ENCODE results near the gene APOBEC3G.

APOBEC3G gene

DNA sequence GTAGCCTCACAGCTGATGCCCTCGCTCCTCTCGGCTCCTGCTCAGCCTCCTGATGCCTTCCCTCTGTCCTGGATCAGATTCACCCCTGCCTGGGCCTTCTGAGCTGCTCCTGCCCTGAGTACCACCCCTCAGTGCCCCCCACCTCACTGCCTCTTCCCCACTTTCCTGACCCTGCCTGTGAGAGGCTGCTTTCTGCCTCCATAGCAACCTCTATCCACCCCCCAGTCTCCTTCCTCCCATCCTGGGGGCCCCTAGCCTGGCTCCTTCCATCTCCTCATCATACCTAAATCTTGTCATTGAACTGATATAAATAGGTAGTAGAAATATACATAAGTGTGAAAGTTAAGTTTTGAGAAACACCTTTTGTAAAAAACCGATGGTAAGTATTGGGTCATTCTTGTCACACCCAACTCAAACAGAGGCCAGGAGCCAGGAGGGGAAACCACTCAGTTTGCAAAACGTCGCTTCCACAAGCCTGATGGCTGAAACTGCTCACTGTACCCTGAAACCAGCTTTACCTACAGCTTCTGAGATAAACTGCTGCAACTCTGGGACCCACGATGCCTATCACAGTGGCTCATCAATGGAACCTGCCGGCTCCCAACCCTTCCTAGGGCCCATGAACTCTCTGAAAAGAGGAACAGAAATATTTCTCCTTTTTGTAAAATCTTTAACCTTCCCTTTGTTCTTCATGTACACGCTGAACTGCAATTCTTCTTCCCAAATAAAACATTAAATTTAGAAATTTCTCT is 15.2 kb downstream of the APOBEC3G start:
- DNase-seq, result no peak

DNA sequence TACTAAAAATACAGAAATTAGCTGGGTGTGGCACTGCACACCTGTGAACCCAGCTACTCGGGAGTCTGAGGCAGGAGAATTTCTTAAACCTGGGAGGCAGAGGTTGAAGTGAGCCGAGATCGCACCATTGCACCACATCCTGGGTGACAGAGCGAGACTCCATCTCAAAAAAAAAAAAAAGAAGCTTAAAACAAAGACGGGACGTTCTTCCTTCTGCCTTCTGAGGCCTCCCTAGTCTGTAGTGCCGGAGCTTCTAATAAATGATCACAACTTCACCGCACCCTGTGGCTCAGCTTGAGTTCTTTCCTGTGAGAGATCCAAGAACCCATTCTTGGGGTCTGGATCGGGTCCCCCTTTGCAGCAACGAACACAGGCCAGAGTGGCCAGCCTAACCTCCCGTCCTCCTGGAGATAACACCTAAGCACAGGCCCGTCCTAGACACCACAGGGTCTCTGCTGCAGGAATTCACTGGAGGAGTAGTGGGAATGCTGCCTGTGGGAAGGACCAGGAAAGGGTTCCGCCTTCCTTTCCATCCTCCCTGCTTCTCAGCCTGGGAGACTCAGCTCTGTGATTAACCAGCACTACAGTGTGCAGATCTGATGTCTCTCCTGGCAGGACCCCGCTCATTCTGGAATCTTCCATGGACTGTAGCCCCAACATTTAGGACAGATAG is 17.8 kb downstream of the APOBEC3G start:
- no peak for DNase-seq

DNA sequence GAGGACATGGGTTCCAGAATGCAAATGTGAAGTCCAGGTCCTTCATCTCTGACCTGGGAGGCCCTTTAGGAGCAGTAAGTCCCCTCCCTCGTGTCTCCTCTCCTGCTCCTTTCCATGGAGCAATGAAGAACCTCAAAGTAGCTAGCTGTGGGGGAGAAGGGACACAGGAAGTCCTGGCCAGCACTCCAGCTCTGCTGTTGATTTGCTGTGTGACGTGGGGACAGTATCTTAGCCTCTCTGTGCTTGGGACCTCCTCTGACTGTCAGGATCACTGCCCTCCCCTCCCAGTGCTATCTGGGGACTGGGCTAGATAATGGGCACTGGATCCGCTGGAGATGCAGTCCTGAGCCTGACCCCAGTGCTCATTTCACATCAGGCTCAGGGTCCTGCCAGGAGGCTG is 18.9 kb downstream of the APOBEC3G start:
- DNase-seq, result no peak

DNA sequence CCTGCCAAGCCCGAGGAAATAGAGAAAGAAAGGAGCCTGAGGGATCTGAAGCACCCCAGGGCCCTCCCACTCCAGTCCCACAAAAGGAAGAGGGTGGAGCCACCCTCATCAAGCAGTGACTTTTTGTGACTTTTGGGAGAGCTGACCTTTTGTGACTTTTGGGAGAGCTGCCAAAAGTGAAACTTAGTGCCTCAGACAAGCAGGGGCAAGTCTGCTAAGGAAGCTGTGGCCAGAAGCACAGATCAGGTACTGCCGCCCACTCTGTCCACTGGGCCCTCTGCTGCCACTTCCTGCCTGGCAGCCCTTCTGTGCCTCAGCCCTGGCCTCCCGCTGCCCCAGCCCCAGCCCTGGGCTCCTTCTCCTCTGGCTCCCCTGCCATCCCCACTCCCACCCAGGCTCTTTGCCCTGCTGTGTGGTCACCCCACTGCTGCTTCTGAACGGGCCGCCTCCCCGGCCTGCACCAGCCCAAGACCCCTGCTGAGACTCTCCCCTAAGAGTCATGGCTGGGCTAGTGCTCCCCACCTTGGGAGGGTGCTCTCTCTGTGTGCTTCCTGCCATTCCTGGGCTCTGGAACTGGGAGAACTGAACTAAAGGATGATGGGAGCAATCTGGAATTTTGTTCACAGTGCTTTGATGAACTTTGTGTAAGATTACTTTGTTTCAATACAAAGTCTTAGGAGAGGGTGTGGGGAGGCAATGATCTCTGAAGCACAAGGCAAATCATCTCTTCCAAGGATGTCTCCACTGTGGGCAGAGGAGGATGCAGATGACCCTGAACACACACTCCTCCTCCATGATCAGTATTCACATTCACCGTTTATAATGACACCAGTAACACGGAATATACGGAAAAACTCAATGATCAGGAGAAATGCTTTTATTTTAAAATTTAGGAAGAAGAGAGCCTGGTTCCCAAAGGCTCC is 20.3 kb downstream of the APOBEC3G start, which contains the start of gene APOBEC3H:
TSS of gene APOBEC3H (plus strand) at position 147 of the 923 bp plus-strand sequence. CDS start 3,035 bp downstream, outside the sequence.
- DNase-seq, result no peak

DNA sequence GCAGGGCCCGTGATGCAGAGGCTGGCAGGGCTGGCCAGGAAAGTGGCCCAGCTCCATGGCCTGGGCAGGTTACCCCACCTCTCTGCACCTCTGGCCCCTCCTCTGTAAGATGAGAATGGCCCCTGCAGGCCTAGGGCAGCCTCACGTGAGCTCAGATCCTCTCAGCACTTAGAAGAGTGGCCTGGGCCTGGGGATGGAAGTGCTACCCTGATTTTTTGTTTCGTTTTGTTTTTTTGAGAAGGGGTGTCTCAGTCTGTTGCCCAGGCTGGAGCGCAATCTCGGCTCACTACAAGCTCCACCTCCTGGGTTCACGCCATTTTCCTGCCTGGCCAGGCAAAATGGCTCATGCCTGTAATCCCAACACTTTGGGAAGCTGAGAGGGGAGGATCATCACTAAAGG is 21.0 kb downstream of the APOBEC3G start:
- no peak for DNase-seq

DNA sequence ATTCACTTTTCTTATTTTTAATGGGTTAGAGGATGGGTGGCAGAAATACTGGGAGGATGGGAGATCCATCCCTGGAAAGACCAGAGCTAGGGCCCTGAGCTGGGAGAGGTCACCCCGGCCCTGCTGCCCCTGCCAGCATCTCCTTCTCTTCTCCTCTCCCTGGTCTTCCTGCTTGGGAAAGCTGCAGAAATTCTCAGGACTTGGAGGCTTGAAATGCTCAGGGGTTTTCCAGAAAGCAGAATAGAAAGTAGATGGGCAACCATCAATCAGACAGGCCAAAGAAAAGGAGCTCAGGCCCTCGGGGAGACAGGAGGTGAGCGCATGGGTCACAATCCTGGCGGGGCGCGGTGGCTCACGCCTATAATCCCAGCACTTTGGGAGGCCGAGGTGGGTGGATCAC is 21.5 kb downstream of the APOBEC3G start:
- no peak for DNase-seq

DNA sequence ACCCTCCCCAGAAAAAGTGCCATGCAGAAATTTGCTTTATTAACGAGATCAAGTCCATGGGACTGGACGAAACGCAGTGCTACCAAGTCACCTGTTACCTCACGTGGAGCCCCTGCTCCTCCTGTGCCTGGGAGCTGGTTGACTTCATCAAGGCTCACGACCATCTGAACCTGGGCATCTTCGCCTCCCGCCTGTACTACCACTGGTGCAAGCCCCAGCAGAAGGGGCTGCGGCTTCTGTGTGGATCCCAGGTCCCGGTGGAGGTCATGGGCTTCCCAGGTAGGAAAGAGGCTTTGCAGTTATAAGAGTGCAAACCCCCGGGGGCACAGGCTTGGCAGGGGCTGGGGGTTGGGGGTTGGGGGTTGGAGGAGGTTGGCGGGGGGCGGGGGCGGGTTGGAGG is 24.2 kb downstream of the APOBEC3G start:
- no peak for DNase-seq

DNA sequence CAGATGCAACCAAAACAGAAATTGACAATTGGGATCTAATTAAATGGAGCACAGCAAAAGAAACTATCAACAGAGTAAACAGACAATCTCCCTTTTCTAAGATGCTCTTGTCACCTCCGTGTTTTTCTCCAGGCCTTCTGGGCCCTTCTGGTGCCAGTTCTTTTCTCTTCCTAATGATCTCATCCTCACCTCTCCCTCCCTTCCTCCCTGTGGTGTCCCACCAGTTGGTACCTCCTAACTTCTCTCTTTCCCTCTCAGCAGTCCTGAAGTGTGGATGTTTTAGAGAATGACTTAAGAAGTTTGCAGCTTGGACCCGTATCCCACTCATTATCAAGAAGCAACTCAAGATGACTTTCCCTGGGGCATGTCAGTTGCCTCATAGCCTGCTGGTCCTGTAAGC is 26.4 kb downstream of the APOBEC3G start:
- DNase-seq, result no peak

DNA sequence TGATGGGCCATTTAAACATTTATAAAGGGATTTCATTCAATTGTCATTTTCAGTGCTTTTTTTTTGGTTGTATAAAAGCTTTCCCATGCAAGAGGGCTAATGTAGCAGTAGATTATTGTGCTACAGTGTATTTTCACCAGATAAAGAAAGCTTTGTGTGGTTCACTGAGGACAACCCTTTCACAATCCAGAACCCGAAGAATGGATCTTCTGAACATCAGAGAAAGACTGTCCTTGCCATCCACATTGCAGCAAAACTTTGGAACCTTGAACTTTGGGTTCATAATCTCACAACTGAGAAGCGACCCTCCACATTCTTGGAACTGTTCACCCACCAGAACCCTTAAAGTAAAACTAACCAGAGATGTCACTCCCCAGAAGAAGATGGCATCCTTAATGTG is 29.3 kb downstream of the APOBEC3G start:
- DNase-seq, result no peak

DNA sequence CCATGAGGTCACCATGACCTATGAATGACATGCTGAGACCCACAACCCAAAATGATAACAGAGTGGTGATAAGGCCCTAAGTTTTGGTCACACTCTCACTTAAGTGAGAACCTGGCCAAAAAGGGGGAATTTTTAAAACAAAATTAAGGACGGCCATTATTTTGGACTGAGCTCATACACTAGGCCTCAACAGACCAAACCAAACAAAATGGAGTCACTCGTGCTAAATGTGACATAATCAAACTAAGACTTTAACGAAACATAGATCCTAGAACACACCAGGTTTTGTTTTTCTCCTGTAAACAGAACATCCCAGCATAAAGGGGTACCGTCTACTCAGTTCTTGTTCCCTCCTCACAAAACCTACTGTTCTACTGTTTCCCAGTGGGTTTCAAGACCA is 31.4 kb downstream of the APOBEC3G start:
- DNase-seq, result no peak

DNA sequence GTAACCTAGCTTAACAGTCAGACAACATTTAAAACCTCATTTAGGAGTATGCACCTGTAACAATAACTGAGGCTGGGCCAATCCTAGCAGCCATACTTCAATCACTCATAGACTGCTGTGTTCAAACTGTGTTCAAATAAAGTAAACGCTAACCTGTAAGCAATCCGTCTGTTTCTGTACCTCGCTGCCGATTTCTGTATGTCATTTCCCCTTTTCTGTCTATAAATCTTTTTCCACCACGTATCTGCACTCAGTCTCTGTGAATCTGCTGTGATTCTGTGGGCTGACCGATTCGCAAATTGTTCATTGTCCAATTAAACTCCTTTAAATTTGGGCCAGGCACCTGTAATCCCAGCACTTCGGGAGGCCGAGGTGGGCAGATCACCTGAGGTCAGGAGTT is 32.3 kb downstream of the APOBEC3G start:
- no peak for DNase-seq

DNA sequence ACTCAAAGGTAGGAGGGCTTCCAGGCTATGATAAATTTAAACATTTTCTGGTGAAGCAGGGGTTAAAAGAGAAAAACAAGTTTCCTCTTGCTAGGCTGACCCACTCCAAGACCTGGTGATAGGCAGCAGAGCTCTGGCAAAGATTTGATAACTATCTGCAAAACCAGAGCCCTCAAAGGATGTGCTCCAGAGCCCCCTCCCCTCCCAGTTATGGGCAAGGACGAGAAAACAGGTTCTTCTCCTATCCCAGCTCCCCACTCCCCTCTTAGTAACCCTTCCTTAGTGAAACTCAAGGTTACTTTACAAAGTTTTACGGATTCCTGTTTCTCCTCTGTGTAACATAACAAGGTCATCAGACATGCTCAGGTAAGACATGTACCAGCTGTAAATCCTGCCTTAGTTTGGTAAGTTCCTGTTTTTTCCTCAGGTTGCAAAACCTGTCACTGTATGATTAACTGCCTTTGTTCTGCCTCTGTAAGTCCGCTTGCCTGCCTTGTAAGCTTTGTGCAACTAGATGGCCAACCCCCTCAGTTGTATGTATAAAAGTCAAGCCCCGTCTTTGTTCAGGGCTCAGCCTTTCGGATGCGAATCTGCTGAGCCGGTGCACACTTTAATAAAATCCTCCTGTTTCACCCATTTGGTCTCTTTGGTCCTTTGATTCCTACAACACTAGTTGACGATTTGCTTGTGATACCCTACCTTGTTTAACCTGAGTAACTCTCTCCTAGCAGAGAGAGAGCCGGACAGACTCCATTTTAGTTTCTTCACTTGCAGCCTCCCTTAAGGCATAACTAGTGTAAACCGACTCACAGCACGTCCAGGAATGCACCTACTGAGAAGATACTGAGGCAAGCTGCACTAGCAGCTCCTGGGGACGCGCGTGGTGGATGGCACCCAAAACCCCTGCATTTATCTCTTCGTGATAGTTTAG is 33.8 kb downstream of the APOBEC3G start:
- DNase-seq, result no peak

DNA sequence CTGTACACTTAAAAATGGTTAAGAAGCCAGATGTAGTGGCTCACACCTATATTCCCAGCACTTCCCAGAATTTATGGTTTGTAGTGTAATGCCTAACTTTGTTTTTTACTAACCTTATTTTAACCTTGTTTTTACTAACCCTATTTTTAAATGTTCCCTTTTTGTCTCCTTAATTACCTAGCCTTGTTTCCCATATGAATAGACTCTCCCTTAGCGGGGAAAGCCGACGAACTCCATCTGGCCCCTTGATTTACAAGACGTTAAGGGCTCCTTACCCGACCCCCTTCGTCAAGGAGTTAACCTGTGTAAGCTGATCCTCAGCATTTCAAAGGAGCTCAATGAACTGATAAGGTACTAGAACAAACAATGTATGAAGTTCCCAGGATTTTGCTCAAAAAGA is 37.0 kb downstream of the APOBEC3G start:
- no peak for DNase-seq

DNA sequence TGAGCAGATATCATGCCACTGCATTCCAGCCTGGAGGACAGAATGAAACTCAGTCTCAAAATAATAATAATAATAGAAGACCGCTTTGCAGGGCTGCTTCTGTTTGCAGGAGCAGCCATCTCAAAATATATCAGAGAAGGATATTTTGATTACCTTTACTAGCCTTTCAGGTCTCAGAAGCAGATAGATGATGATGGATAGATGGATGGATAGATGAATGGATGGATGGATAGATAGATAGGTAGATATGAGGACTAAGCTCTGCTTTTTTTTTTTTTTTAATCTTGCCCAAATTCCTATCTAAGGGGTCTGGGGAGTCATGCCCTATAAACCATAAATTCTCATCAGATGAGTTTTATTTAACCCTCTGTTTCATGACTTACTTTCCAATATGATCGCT is 38.5 kb downstream of the APOBEC3G start:
- DNase-seq, result no peak

DNA sequence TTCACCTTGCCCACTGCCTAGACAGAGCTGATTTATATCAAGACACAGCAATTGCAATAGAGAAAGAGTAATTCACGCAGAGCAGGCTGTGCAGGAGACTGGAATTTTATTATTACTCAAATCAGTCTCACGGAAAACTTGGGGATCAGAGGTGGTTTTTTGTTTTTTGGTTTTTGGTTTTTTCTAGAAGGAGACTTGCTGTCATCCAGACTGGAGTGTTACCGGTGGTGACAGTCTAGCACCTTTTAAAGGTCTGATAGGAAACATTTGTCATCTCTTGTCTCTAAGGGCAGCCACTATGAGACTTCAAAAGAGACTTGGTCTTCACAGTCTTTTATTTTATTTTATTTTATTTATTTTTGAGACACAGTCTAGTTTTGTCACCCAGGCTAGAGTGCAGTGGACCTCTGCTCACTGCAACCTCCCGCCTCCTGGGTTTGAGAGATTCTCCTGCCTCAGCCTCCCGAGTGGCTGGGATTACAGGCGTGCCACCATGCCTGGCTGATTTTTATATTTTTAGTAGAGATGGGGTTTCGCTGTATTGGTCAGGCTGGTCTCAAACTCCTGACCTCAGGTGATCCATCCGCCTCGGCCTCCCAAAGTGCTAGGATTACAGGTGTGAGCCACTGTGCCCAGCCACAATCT is 39.0 kb downstream of the APOBEC3G start:
- DNase-seq, result no peak

DNA sequence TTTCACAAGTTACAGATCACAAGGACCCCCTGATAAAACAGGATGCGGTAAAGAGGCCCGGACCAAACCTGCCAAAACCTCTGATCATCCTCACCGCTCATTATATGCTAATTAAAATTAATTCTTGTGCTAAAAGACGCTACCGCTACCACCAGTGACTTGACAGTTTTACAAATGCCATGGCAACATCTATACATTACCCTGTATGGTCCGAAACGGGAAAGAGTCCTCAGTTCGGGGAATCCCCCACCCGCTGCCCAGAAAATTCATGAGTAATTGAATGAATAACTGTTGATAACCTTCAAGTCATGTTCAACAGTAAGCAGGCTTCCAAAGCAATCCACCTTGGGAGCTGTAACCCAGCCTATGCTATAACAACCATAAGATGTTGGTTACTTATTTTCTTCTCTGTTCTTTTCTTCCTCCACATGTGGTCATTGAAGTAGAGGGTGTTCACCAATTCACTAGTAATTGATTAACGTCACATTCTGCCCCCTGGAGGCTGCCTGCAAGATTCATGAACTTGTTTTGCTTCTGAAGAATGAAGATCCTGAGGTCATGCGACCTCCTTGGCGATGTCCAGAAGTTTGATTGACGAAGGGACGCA is 40.6 kb downstream of the APOBEC3G start:
- peak; percentile 4 for DNase-seq

DNA sequence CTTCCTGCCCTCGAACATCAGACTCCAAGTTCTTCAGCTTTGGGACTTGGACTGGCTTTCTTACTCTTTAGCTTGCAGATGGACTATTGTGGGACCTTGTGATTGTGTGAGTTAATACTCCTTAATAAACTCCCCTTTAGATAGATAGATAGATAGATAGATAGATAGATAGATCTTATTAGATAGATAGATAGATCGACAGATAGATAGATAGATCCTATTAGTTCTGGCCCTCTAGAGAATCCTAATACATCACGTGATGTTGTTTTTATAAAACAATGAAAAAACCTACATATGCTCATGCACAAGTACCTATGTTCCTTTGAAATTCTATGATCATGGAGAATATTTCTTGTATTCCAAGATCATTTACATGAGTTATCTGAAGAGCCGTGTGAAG is 43.9 kb downstream of the APOBEC3G start:
- no peak for DNase-seq

DNA sequence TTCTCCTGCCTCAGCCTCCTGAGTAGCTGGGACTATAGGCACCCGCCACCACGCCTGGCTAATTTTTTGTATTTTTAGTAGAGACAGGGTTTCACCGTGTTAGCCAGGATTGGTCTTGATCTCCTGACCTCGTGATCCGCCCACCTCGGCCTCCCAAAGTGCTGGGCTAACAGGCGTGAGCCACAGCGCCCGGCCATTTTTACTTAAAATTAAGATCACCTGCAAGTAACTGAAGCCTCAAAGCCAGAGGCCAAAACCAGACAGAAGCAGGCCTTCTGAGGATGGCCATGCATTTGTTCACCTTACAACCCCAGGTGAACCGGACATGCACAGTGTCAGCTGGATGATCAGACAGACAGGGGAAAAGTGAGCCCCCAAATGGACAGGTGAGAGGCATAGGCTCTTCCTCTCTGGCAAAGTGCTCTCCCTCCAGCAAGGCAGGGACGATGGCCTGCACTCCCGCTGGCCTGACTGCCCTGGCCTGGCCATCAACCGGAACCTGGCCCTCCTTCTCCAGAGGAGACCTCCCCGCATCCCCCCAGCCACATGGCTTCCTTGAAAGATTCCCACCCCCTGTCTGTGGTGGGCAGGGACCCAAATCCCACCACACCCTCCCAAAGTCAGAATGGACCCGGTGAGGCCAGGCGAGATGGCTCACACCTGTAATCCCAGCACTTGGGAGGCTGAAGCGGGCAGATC is 45.8 kb downstream of the APOBEC3G start:
- DNase-seq, result no peak

DNA sequence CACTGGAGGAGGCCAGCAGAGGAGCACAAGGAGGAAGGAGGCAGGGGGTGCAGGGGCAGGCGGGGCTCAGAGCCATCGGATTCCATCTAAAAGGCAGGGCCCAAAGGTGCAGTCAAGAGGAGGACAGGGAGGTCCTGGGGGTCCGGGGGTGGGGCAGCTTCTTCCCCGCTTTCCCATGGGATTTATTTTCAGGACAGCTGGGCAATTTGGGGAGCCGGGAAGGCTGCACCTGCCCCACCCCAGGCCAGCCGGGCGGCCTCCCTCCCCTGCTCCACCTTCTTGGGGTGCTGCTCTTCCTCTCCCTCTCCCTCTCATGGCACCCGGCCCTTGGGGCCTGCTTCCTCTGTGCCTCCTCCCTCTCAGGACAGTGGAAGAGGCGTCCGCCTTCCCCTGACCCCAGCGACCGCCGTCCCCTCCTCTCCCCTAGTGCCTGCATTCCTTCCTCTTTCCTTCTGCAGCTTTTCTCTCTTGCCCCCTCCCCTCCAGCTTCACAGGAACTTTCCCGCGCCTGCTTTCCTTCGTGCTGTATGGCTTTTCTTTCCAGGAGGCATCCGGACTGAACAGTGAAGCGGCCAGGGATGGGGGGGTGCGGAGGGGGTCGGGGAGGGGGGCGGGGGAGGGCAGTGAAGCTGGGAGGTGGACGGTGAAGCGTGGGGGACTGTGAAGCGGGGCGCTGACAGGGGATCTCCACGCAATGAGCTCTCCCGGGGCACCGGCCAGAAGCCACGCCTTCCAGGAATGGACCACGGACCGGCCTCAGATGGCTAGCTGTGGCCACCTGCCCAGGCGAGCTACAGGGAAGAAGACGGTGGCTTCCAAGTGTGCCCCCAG is 46.9 kb downstream of the APOBEC3G start:
- DNase-seq, result no peak

DNA sequence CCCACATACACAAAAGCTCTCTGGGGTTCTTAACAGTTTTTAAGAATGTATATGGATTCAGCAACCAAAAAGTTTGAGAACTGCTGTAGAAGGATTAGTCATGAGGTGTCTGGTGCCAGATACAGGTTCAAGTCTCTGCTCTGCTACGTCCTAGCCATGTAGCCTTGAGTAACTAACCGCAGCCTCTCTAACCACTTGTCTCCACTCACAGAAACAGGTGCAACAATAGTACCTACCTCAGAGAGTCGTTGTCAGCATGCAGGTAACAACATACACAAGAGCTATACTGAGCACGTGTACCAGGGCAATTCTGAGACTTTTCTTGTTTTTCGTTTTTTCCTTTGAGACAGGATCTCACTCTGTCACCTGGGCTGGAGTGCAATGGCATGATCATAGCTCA is 48.5 kb downstream of the APOBEC3G start:
- DNase-seq, result no peak

Measured in NCI-H345 (cell line).